HG03280 (cell line): ENCODE measurements around the gene C2CD2.

Experiments used
- ATAC-seq: cut with Tn5 transposase; IDR thresholded peaks from one replicate; pipeline ENCODE4 v1.9.1; 2021; ENCODE audit warnings: mild to moderate bottlenecking, moderate library complexity; ENCODE audit not compliant: unreplicated experiment

Gene C2CD2

GRCh38 chr21:41975391-41976272, 21.8 kb upstream of the C2CD2 start:
- no peak for ATAC-seq

- ATAC-seq: no peak
These were observed 20.9 kb upstream of the C2CD2 start for GRCh38 chr21:41974752-41975053.

- no peak for ATAC-seq
These were observed 20.3 kb upstream of the C2CD2 start for GRCh38 chr21:41973861-41974751.

GRCh38 chr21:41973427-41973831, 19.6 kb upstream of the C2CD2 start:
- no peak for ATAC-seq

GRCh38 chr21:41972511-41973205, 18.8 kb upstream of the C2CD2 start:
- ATAC-seq: no peak

- ATAC-seq: no peak
These were observed 18.1 kb upstream of the C2CD2 start for GRCh38 chr21:41971891-41972290.

- ATAC-seq: no peak
These were observed 17.2 kb upstream of the C2CD2 start for GRCh38 chr21:41970751-41971653.

- no peak for ATAC-seq
These were observed 16.2 kb upstream of the C2CD2 start for GRCh38 chr21:41970106-41970391.

- no peak for ATAC-seq
These were observed 13.9 kb upstream of the C2CD2 start for GRCh38 chr21:41967708-41968107.

GRCh38 chr21:41966872-41967621, 13.2 kb upstream of the C2CD2 start:
- ATAC-seq: no peak

GRCh38 chr21:41966041-41966833, 12.4 kb upstream of the C2CD2 start:
- ATAC-seq: no peak

GRCh38 chr21:41965461-41966013, 11.7 kb upstream of the C2CD2 start:
- ATAC-seq: no peak

GRCh38 chr21:41965045-41965444, 11.2 kb upstream of the C2CD2 start:
- no peak for ATAC-seq

GRCh38 chr21:41964171-41964570, 10.4 kb upstream of the C2CD2 start:
- no peak for ATAC-seq

- ATAC-seq: no peak
These were observed 8.7 kb upstream of the C2CD2 start for GRCh38 chr21:41962425-41962966.

- ATAC-seq: no peak
These were observed 7.9 kb upstream of the C2CD2 start for GRCh38 chr21:41961753-41962152.

- no peak for ATAC-seq
These were observed 7.5 kb upstream of the C2CD2 start for GRCh38 chr21:41961282-41961701.

GRCh38 chr21:41960386-41960785, 6.6 kb upstream of the C2CD2 start:
- no peak for ATAC-seq
